Measurements from ENCODE around the gene NLRC4. TPM values are rescaled to one million over a fixed set of nuclear protein-coding genes. Genes with fewer than 3 reads are reported as not detected.

The NLRC4 gene
- polyA plus RNA-seq, 1 donor (not counting 4 experiments of a cell fraction or from before 2014, with no cell fraction given), result not detected

GRCh38 chr2:32262105-32262504 lies 2.6 kb downstream of the NLRC4 start:
- Histone ChIP-seq H3K4me1 (ENCODE audit: control insufficient read depth, extremely low read depth, insufficient read depth, low read length) (no peaks in the 10 kb centered on the region), H3K27me3 (ENCODE audit: control insufficient read depth, extremely low read depth, insufficient read depth, low read length) (no peaks in the 10 kb centered on the region), H3K4me3 (ENCODE audit: control insufficient read depth in 2 of 3, extremely low read depth in 1 of 3, insufficient read depth in 2 of 3, low read depth in 1 of 3, low read length in 3 of 3) (no peak overlapping the region), H3K36me3 (ENCODE audit: control insufficient read depth in 2 of 2, extremely low read depth in 1 of 2, insufficient read depth in 2 of 2, low read length in 2 of 2) (no peaks in the 10 kb centered on the region), H3K9ac (ENCODE audit: control insufficient read depth, extremely low read depth, insufficient read depth, low read length) (no peak overlapping the region), H3K4me2 (ENCODE audit: control insufficient read depth, extremely low read depth, insufficient read depth, low read depth, low read length) (no peak overlapping the region), H3K27ac (ENCODE audit: control insufficient read depth, insufficient read depth, low read length) (no peak overlapping the region), H3K9me3 (ENCODE audit: control insufficient read depth, low read depth, low read length) (no peaks in the 10 kb centered on the region), H4K20me1 (ENCODE audit: control insufficient read depth, extremely low read depth, insufficient read depth, low read length) (no peaks in the 10 kb centered on the region), H2AFZ (ENCODE audit: control insufficient read depth, low read length) (no peak overlapping the region), H3K9me1 (ENCODE audit: control insufficient read depth, extremely low read depth, insufficient read depth, low read length) (no peaks in the 10 kb centered on the region), H3K79me2 (ENCODE audit: control insufficient read depth, insufficient read depth, low read length) (no peaks in the 10 kb centered on the region)
- dilution Hi-C loops (cut with MboI; ENCODE audit: extremely low pct_ligation_motif_present, low sequenced_read_pairs), result no loop called here
- TF ChIP-seq CTCF (optimal IDR thresholded peaks at IDR 0.05 in 1 of 3, IDR thresholded peaks at IDR 0.05 in 1 of 3, conservative IDR thresholded peaks at IDR 0.05 in 1 of 3; ENCODE audit: extremely low read depth in 1 of 3, insufficient read depth in 2 of 3, low read length in 3 of 3) (no peak), EZH2 (IDR thresholded peaks at IDR 0.05; ENCODE audit: low read length) (no peak)
- FAIRE-seq (no peak), DNase-seq (ENCODE audit: low read depth, low spot score) (no peak)

DNA sequence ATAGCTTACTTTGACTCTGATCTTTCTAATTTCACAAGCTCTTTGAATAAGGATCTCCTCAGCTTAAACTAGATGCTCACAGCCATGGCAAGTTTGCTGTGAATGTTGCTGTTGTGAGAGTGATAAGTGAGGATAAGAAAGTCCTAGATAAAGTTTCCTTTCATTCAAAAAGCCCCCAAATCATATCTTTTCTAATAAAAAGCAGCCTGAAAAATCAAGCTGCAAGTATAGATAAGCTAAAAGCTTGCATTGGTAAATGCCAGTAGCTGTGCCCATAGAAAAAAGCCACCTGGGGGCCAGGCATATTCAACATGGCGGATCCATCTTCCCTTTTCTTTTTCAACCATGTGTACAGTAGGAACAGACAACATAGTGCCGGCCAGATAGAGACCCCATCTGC lies 4.3 kb downstream of the NLRC4 start:
- no peak overlapping the region for H3K9ac ChIP-seq (ENCODE audit: control insufficient read depth, extremely low read depth, insufficient read depth, low read length)
- no peaks in the 10 kb centered on the region for H3K27me3 ChIP-seq (ENCODE audit: control insufficient read depth, extremely low read depth, insufficient read depth, low read length)
- no peaks in the 10 kb centered on the region for H3K79me2 ChIP-seq (ENCODE audit: control insufficient read depth, insufficient read depth, low read length)
- H3K9me1 ChIP-seq (ENCODE audit: control insufficient read depth, extremely low read depth, insufficient read depth, low read length), result no peaks in the 10 kb centered on the region
- H3K4me2 ChIP-seq (ENCODE audit: control insufficient read depth, extremely low read depth, insufficient read depth, low read depth, low read length), result no peak overlapping the region
- H3K4me3 ChIP-seq (ENCODE audit: control insufficient read depth in 2 of 3, extremely low read depth in 1 of 3, insufficient read depth in 2 of 3, low read depth in 1 of 3, low read length in 3 of 3), result no peak overlapping the region
- TF ChIP-seq EZH2 (IDR thresholded peaks at IDR 0.05; ENCODE audit: low read length), result no peak
- TF ChIP-seq CTCF (optimal IDR thresholded peaks at IDR 0.05 in 1 of 3, IDR thresholded peaks at IDR 0.05 in 1 of 3, conservative IDR thresholded peaks at IDR 0.05 in 1 of 3; ENCODE audit: extremely low read depth in 1 of 3, insufficient read depth in 2 of 3, low read length in 3 of 3), result no peak
- DNase-seq (ENCODE audit: low read depth, low spot score) (no peak), FAIRE-seq (no peak)
- H3K36me3 ChIP-seq (ENCODE audit: control insufficient read depth in 2 of 2, extremely low read depth in 1 of 2, insufficient read depth in 2 of 2, low read length in 2 of 2), result no peaks in the 10 kb centered on the region
- no peaks in the 10 kb centered on the region for H4K20me1 ChIP-seq (ENCODE audit: control insufficient read depth, extremely low read depth, insufficient read depth, low read length)
- dilution Hi-C loops (cut with MboI; ENCODE audit: extremely low pct_ligation_motif_present, low sequenced_read_pairs), result no loop called here
- no peaks in the 10 kb centered on the region for H3K4me1 ChIP-seq (ENCODE audit: control insufficient read depth, extremely low read depth, insufficient read depth, low read length)
- no peaks in the 10 kb centered on the region for H3K9me3 ChIP-seq (ENCODE audit: control insufficient read depth, low read depth, low read length)
- no peak overlapping the region for H3K27ac ChIP-seq (ENCODE audit: control insufficient read depth, insufficient read depth, low read length)
- H2AFZ ChIP-seq (ENCODE audit: control insufficient read depth, low read length), result no peak overlapping the region

All from keratinocyte (primary cell).